GM12878 (cell line): ENCODE measurements around the gene NAA25. TPM values are rescaled to one million over a fixed set of nuclear protein-coding genes. Genes with fewer than 3 reads are reported as not detected.
"Not testable (repeated sequence)": the region's sequence is repeated elsewhere in the genome, so short reads cannot be mapped to it uniquely, and the experiment has no call there.

Source experiments
- ATAC-seq: fragments of 200-7000 bp; cut with Tn5 transposase; 3 replicates; pipeline ENCODE4 v1.9.1; 2020; ENCODE audit warnings: mild to moderate bottlenecking, moderate library complexity
- BruUV-seq: library from RNA; stranded (reverse); fragments of 400-500 nt; replicated peaks from 2 replicates; lab custom pipeline; 2021; lab: Mats Ljungman, UMichigan
- CTCF ChIA-PET: fragments of 300-600 bp; sonication (Branson Sonifier 250); formaldehyde crosslinking; extraction: SDS; loops from one replicate; lab custom pipeline; 2021; ENCODE audit warnings: inconsistent platforms; lab: Yijun Ruan, JAX
- POLR2A ChIA-PET: fragments of 350-600 bp; formaldehyde crosslinking; extraction: SDS; loops from one replicate; lab custom pipeline; 2021; ENCODE audit warnings: inconsistent platforms; lab: Charles Lee
- RAD21 ChIA-PET: fragments of 300-600 bp; sonication (Branson Sonifier 250); formaldehyde crosslinking; loops from one replicate; lab custom pipeline; 2023; ENCODE audit warnings: antibody characterized with exemption; ENCODE audit not compliant: unreplicated experiment; lab: Charles Lee
- SMC1A ChIA-PET: fragments of 300-600 bp; sonication (Branson Sonifier 250); formaldehyde crosslinking; loops from one replicate; lab custom pipeline; 2023; ENCODE audit not compliant: unreplicated experiment, uncharacterized antibody; lab: Charles Lee
- DNase-seq: peaks from one replicate; pipeline ENCODE4 v3.0.0-alpha.2; 2011; ENCODE audit warnings: low read depth, low spot score
- FAIRE-seq: peaks from 3 replicates; lab custom pipeline; 2011; peaks lifted over from hg19 to GRCh38; lab: Jason Lieb, UNC
- H2AFZ ChIP-seq: 2 replicates; pipeline ENCODE4 v1.6.0; 2011; ENCODE audit warnings: low read depth, low read length, control low read depth; ENCODE audit not compliant: control insufficient read depth
- H3K27ac ChIP-seq: 2 replicates; pipeline ENCODE4 v1.5.1; 2011; ENCODE audit warnings: control low read depth; ENCODE audit not compliant: control insufficient read depth, insufficient read depth
- H3K27me3 ChIP-seq, 2 experiments: replicated peaks in 1 of 2; 2 replicates each; pipeline versions ENCODE4 v1.6.0 to v1.6.1; 2011; ENCODE audit warnings: low read length in 1 of 2; ENCODE audit not compliant: control insufficient read depth in 2 of 2, insufficient read depth in 2 of 2
- H3K36me3 ChIP-seq, 2 experiments: 2 replicates each; pipeline ENCODE4 v1.5.1; 2011; ENCODE audit warnings: low read length in 1 of 2; ENCODE audit not compliant: control insufficient read depth in 2 of 2, insufficient read depth in 2 of 2
- H3K4me1 ChIP-seq: 2 replicates; pipeline ENCODE4 v1.6.1; 2011; ENCODE audit warnings: mild to moderate bottlenecking, low read length, moderate library complexity, mixed read lengths; ENCODE audit not compliant: control insufficient read depth, insufficient read depth
- H3K4me2 ChIP-seq: 2 replicates; pipeline ENCODE4 v1.6.0; 2011; ENCODE audit warnings: control low read depth; ENCODE audit not compliant: control insufficient read depth, insufficient read depth
- H3K4me3 ChIP-seq: fragments of 200-600 bp; sonication (generic); 2 replicates; pipeline ENCODE4 v1.5.1; 2016
- H3K79me2 ChIP-seq: 2 replicates; pipeline ENCODE4 v1.6.0; 2011; ENCODE audit warnings: low read length; ENCODE audit not compliant: control insufficient read depth, insufficient read depth
- H3K9ac ChIP-seq: 2 replicates; pipeline ENCODE4 v1.8.0; 2011; ENCODE audit warnings: low read length, control low read depth, mixed read lengths; ENCODE audit not compliant: control insufficient read depth, insufficient read depth
- H3K9me3 ChIP-seq: replicated peaks from 3 replicates; pipeline ENCODE4 v1.5.1; 2011; ENCODE audit warnings: mild to moderate bottlenecking, low read length; ENCODE audit not compliant: control insufficient read depth, insufficient read depth
- H4K20me1 ChIP-seq: 2 replicates; pipeline ENCODE4 v1.6.0; 2011; ENCODE audit not compliant: control insufficient read depth, insufficient read depth
- CBX5 ChIP-seq: sonication (generic); IDR thresholded peaks from 2 replicates; pipeline ENCODE4 v1.6.1; 2016; ENCODE audit warnings: low read depth, moderate library complexity, mild to moderate bottlenecking, inconsistent platforms
- RBBP5 ChIP-seq: fragments of 200-600 bp; sonication (generic); conservative IDR thresholded peaks from 2 replicates; pipeline ENCODE4 v1.6.1; 2016
- TCF7 ChIP-seq: IDR thresholded peaks from 2 replicates; pipeline ENCODE4 v1.6.1; 2014; ENCODE audit warnings: antibody characterized with exemption, borderline replicate concordance
- WGBS: methylation state at CpG from one replicate; pipeline ENCODE4 v1.1.6; 2016; ENCODE audit warnings: low lambda C conversion rate; ENCODE audit not compliant: insufficient replicate concordance, insufficient coverage; ENCODE audit errors: missing lambda C conversion rate; 5-methylcytosine and 5-hydroxymethylcytosine counted together
- in situ Hi-C: fragments of 300-500 bp; cut with MboI; formaldehyde crosslinking; loops from 9 replicates; pipeline ENCODE4 v1.14.3; 2018; ENCODE audit warnings: mixed read lengths
- intact Hi-C: fragments of 100-400 bp; cut with micrococcal nuclease; formaldehyde crosslinking; loops from one replicate; pipeline ENCODE4 v1.14.2; 2022; ENCODE audit not compliant: unreplicated experiment
- polyA plus RNA-seq, 11 experiments: library from polyadenylated mRNA; depleted of rRNA in 4 of 11; unstranded in 6 of 11; stranded (reverse) in 5 of 11; fragments of >200 nt; fragmentation: Nextera tagmentation in 4 of 11; fragmentation: Illumina TruSeq in 1 of 11; extraction: Ambion mirVana in 4 of 11; extraction: Trizol in 1 of 11; gene quantifications; 1 replicate in 1 of 11; 2 replicates in 10 of 11; pipeline versions ENCODE4 v1.2.1 to v1.2.3, GENCODE V29; 2011 to 2016; ENCODE audit warnings: inconsistent platforms in 2 of 11, missing spikeins in 2 of 11, low read depth in 1 of 11
- total RNA-seq, 4 experiments: library from RNA; depleted of rRNA in 3 of 4; stranded (reverse); fragments of >200 nt in 3 of 4; fragmentation: Illumina TruSeq in 1 of 4; extraction: Trizol in 1 of 4; gene quantifications; 2 replicates each; pipeline versions ENCODE4 v1.2.1 to v1.2.3, GENCODE V29; 2013 to 2021

NAA25 gene
- total and polyA plus RNA-seq, 10 of the 15 experiments (the other 5 are each of a cell fraction or from before 2014, with no cell fraction given), result 15.0 to 39.2 (median 29.4) TPM

DNA sequence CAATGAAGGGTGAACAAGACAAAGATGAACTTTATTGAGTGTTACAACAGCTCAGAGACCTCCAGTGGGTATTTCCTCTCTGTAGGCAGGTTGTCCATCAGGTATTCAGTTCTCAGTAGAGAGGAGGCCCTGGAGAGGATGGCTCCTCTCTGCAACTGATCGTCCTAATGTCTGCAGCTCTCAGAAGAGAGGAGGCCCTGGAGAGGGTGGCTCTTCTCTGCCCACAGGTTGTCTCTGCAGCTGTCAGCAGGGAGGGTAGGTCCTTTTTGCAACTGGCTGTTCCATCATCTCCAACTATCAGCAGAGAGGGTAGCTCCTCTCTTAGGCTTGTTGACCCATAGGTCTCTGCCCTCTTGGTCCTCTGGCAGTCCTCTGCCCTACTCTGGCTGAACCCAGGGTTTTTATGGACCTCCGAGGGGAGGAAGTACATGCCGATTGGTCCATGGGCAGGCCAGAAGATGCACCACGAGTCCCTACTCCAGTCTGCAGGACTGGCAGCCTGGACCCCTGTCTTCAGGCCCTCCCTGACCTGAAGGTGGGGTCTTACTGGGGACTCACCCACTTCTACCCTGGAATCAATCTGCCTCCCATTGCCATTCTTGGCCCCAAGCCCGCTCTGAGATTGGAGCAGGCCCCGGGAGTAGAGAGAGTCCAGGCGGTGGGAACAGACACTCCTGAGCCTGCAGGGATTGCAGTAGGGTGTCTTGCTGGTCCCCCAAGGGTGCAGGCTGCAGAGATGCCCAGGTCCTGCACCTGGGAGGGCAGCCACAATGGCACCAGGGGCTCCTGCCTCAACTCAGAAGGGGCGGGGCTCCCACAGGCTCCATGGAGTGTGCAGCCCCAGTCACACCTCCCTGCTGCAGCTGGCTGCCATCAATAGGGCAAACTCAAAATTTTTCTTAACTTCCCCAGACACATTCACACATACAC, 97.9 kb downstream of the NAA25 start:
- no peak for TF ChIP-seq RBBP5
- TF ChIP-seq CBX5, result no peak
- TF ChIP-seq TCF7, result no peak
- TF ChIP-seq, all 136 proteins: peak for 0
- no peak for FAIRE-seq
- ChIA-PET CTCF (interaction anchor here (0.9 to 1.6 kb wide), 4 partner anchors 10 to 198 kb away, joined by 3 to 10 read pairs (median 4); no protein-coding TSS in a partner anchor), POLR2A (interaction anchor here (0.6 to 1.8 kb wide), 3 partner anchors 13 to 153 kb away, joined by 3 read pairs; no protein-coding TSS in a partner anchor), SMC1A (interaction anchor here (0.6 to 1.6 kb wide), 6 partner anchors 19 to 621 kb away, joined by 3 to 7 read pairs (median 3); no protein-coding TSS in a partner anchor), RAD21 (interaction anchor here (1.1 to 1.5 kb wide), 2 partner anchors 13 to 15 kb away, joined by 3 to 5 read pairs; no protein-coding TSS in a partner anchor)
- peak overlapping the region; percentile 84 for H3K4me3 ChIP-seq
- H2AFZ ChIP-seq, result no peak overlapping the region
- DNase-seq, result no peak
- WGBS, result 97% methylated on average over 8 of the region's 8 CpGs
- H3K4me1 ChIP-seq, result peaks cover 21% of the 10 kb centered on the region
- BruUV-seq, result no TSS peak
- peak overlapping the region; percentile 78 for H3K4me2 ChIP-seq
- intact Hi-C loops (loop anchor here (5.0 to 10.0 kb wide), 3 partner anchors 63 to 374 kb away; partner anchors contain the start of genes HECTD4 and TRAFD1), in situ Hi-C loops (loop anchor here (5.0 kb wide), 1 partner anchor 63 kb away; no protein-coding TSS in a partner anchor)
- ATAC-seq, result no peak
- no peaks in the 10 kb centered on the region for H4K20me1 ChIP-seq
- no peak overlapping the region for H3K27ac ChIP-seq
- peaks cover 0 to 5% of the 10 kb centered on the region in 2 experiments; a peak in 2 of 4 replicates for H3K36me3 ChIP-seq
- no peaks in the 10 kb centered on the region for H3K27me3 ChIP-seq
- H3K9ac ChIP-seq, result no peak overlapping the region
- H3K79me2 ChIP-seq, result peaks cover 41% of the 10 kb centered on the region
- H3K9me3 ChIP-seq, result no peaks in the 10 kb centered on the region; the same call in 2 of the 3 replicates

- peaks cover 25% of the 10 kb centered on the region for H3K4me1 ChIP-seq
- H3K27me3 ChIP-seq, DNase-seq, H3K36me3 ChIP-seq, H2AFZ ChIP-seq, intact Hi-C loops, H3K9me3 ChIP-seq, H3K4me2 ChIP-seq, H3K27ac ChIP-seq, FAIRE-seq, ATAC-seq, H4K20me1 ChIP-seq, H3K4me3 ChIP-seq, H3K9ac ChIP-seq, BruUV-seq, in situ Hi-C loops: not testable (repeated sequence)
- ChIA-PET SMC1A (interaction anchor here (0.6 to 1.6 kb wide), 6 partner anchors 18 to 620 kb away, joined by 3 to 7 read pairs (median 3); no protein-coding TSS in a partner anchor), CTCF (interaction anchor here (0.6 to 1.6 kb wide), 6 partner anchors 9 to 326 kb away, joined by 3 to 10 read pairs (median 3); no protein-coding TSS in a partner anchor), POLR2A (interaction anchor here (0.6 to 1.8 kb wide), 8 partner anchors 11 to 1728 kb away, joined by 3 to 4 read pairs (median 3); no protein-coding TSS in a partner anchor), RAD21 (interaction anchor here (1.1 to 1.5 kb wide), 2 partner anchors 12 to 14 kb away, joined by 3 to 5 read pairs; no protein-coding TSS in a partner anchor)
- 75% methylated on average over 3 of the region's 3 CpGs for WGBS
- H3K79me2 ChIP-seq, result peaks cover 34% of the 10 kb centered on the region
These were observed 99.0 kb downstream of the NAA25 start for GRCh38 chr12:112009596-112009995.
